Measurements from ENCODE around the gene F2RL1.

Gene F2RL1

GRCh38 chr5:76867827-76868693 lies 49.2 kb downstream of the F2RL1 start:
- TF ChIP-seq CTCF (IDR thresholded peaks at IDR 0.05; ENCODE audit: control insufficient read depth, insufficient read depth, low read depth, low read length, missing control alignments) = peak; percentile 79
- no peak overlapping the region for H3K4me3 ChIP-seq (ENCODE audit: control insufficient read depth, low read depth, low read length)
- peak; percentile 24 for DNase-seq (ENCODE audit: low read depth)

GRCh38 chr5:76870046-76870445 lies 51.2 kb downstream of the F2RL1 start:
- no peak for DNase-seq (ENCODE audit: low read depth)
- TF ChIP-seq CTCF (IDR thresholded peaks at IDR 0.05; ENCODE audit: control insufficient read depth, insufficient read depth, low read depth, low read length, missing control alignments) = no peak
- no peak overlapping the region for H3K4me3 ChIP-seq (ENCODE audit: control insufficient read depth, low read depth, low read length)

GRCh38 chr5:76874088-76874581 lies 55.3 kb downstream of the F2RL1 start:
- no peak for TF ChIP-seq CTCF (IDR thresholded peaks at IDR 0.05; ENCODE audit: control insufficient read depth, insufficient read depth, low read depth, low read length, missing control alignments)
- no peak for DNase-seq (ENCODE audit: low read depth)
- H3K4me3 ChIP-seq (ENCODE audit: control insufficient read depth, low read depth, low read length) = no peak overlapping the region

Data from AG09309 (cell line).